ENCODE measurements around the gene HMX3. TPM values are rescaled to one million over a fixed set of nuclear protein-coding genes. Genes with fewer than 3 reads are reported as not detected.

HMX3 gene
- total and polyA plus RNA-seq, 8 donors = not detected

- peaks cover 0 to 30% of the 10 kb centered on the region in 2 donors for H3K9me3 ChIP-seq
- no peaks in the 10 kb centered on the region for H3K4me1 ChIP-seq
- ATAC-seq (peak; percentile 74), DNase-seq (no peak)
- no peak for TF ChIP-seq CTCF (IDR thresholded peaks at IDR 0.05)
- intact Hi-C loops (cut with DNase I) = no loop called here
- no peaks in the 10 kb centered on the region for H3K27me3 ChIP-seq
- H3K36me3 ChIP-seq = peaks cover 0 to 11% of the 10 kb centered on the region in 2 donors
- no peak overlapping the region for H3K4me3 ChIP-seq
- no peak overlapping the region for H3K27ac ChIP-seq
Measured at GRCh38 chr10:123180101-123181090, 44.6 kb downstream of the HMX3 start.

- ATAC-seq = no peak
- Histone ChIP-seq H3K4me3 (no peak overlapping the region), H3K4me1 (no peaks in the 10 kb centered on the region), H3K27ac (no peak overlapping the region), H3K9me3 (peaks cover 0 to 26% of the 10 kb centered on the region in 2 donors), H3K27me3 (no peaks in the 10 kb centered on the region), H3K36me3 (peaks cover 0 to 17% of the 10 kb centered on the region in 2 donors)
- intact Hi-C loops (cut with DNase I) = no loop called here
- no peak for TF ChIP-seq CTCF (IDR thresholded peaks at IDR 0.05)
- no peak for DNase-seq
Measured at GRCh38 chr10:123183724-123184123, 48.0 kb downstream of the HMX3 start.

- ATAC-seq (no peak), DNase-seq (no peak)
- no peak overlapping the region for H3K4me3 ChIP-seq
- H3K27me3 ChIP-seq = no peaks in the 10 kb centered on the region
- H3K4me1 ChIP-seq = no peaks in the 10 kb centered on the region
- H3K27ac ChIP-seq = no peak overlapping the region
- peaks cover 0 to 18% of the 10 kb centered on the region in 2 donors for H3K9me3 ChIP-seq
- H3K36me3 ChIP-seq = peaks cover 0 to 27% of the 10 kb centered on the region in 2 donors
- intact Hi-C loops (cut with DNase I) = no loop called here
- TF ChIP-seq CTCF (IDR thresholded peaks at IDR 0.05) = no peak
Measured at GRCh38 chr10:123187781-123188180, 52.0 kb downstream of the HMX3 start.

Other genes starting within 250 kb of the HMX3 start
- gene FAM24A, start 225.4 kb upstream of the HMX3 start, total RNA-seq = not detected
- not detected for gene FAM24A, start 225.4 kb upstream of the HMX3 start, polyA plus RNA-seq (ENCODE audit: insufficient read length in 6 of 6)
- gene C10orf88, start 181.7 kb upstream of the HMX3 start, total RNA-seq = 10 to 100 TPM in 1 of 2 donors, 1 to 10 TPM in 1; 5.9 to 10.0 TPM
- gene C10orf88, start 181.7 kb upstream of the HMX3 start, polyA plus RNA-seq (ENCODE audit: insufficient read length in 6 of 6) = 10 to 100 TPM; 16.5 to 24.0 (median 20.4) TPM
- gene PSTK, start 155.6 kb upstream of the HMX3 start, total RNA-seq = 1 to 10 TPM; 3.8 to 4.4 TPM
- 1 to 10 TPM; 7.0 to 9.9 (median 8.7) TPM for gene PSTK, start 155.6 kb upstream of the HMX3 start, polyA plus RNA-seq (ENCODE audit: insufficient read length in 6 of 6)
- gene IKZF5, start 127.2 kb upstream of the HMX3 start, total RNA-seq = 10 to 100 TPM; 12.5 to 14.5 TPM
- 10 to 100 TPM; 23.2 to 29.7 (median 25.4) TPM for gene IKZF5, start 127.2 kb upstream of the HMX3 start, polyA plus RNA-seq (ENCODE audit: insufficient read length in 6 of 6)
- gene ACADSB, start 127.0 kb upstream of the HMX3 start, total RNA-seq = 10 to 100 TPM; 27.0 to 61.8 TPM
- 10 to 100 TPM; 17.9 to 25.2 (median 21.8) TPM for gene ACADSB, start 127.0 kb upstream of the HMX3 start, polyA plus RNA-seq (ENCODE audit: insufficient read length in 6 of 6)
- gene HMX2, start 12.2 kb downstream of the HMX3 start, total RNA-seq = not detected
- not detected for gene HMX2, start 12.2 kb downstream of the HMX3 start, polyA plus RNA-seq (ENCODE audit: insufficient read length in 6 of 6)
- 10 to 100 TPM; 63.5 to 65.1 TPM for gene BUB3, start 18.4 kb downstream of the HMX3 start, total RNA-seq
- 100 to 1,000 TPM in 5 of 6 donors, 10 to 100 TPM in 1; 96.6 to 126 (median 110) TPM for gene BUB3, start 18.4 kb downstream of the HMX3 start, polyA plus RNA-seq (ENCODE audit: insufficient read length in 6 of 6)

All from left lung (tissue), 10 donors.